ENCODE results near the gene SHF. TPM values are rescaled to one million over a fixed set of nuclear protein-coding genes. Genes with fewer than 3 reads are reported as not detected.

The SHF gene
- total and polyA plus RNA-seq, 2 of the 4 experiments (the other 2 are of a cell fraction) = 1.8 to 3.5 TPM

GRCh38 chr15:45148076-45149059 is 39.4 kb downstream of the SHF start (continued):
- no peak for TF ChIP-seq SMC3 (IDR thresholded peaks at IDR 0.05; ENCODE audit: low read depth, low read length)

- H3K9ac ChIP-seq (ENCODE audit: low read depth, low read length) = no peak overlapping the region
- BruUV-seq (replicated peaks) = no TSS peak
- no peak overlapping the region for H3K14ac ChIP-seq (replicated peaks; ENCODE audit: low read depth, low read length)
- no peak for DNase-seq
- H3K56ac ChIP-seq (ENCODE audit: extremely low read depth, insufficient read depth, low read length) = no peak overlapping the region
- dilution Hi-C loops (cut with HindIII; ENCODE audit: low sequenced_read_pairs, unreplicated experiment) (no loop called here), intact Hi-C loops (cut with micrococcal nuclease) (no loop called here), in situ Hi-C loops (cut with MboI; ENCODE audit: low sequenced_read_pairs) (no loop called here)
- H3K9me1 ChIP-seq (ENCODE audit: insufficient read depth, low read length) = no peaks in the 10 kb centered on the region
- TF ChIP-seq MXI1 (IDR thresholded peaks at IDR 0.05; ENCODE audit: borderline replicate concordance, low read depth, low read length) (no peak), USF2 (IDR thresholded peaks at IDR 0.05; ENCODE audit: low read depth, low read length) (no peak), RAD21 (IDR thresholded peaks at IDR 0.05; ENCODE audit: low read length) (no peak), CEBPB (IDR thresholded peaks at IDR 0.05; ENCODE audit: low read depth, low read length) (no peak)
- H4K91ac ChIP-seq (ENCODE audit: insufficient read depth, low read depth, low read length) = no peak overlapping the region
- no peak overlapping the region for H2BK20ac ChIP-seq (ENCODE audit: low read depth, low read length)
- WGBS, 2 experiments (ENCODE audit: extremely low coverage in 2 of 2, insufficient read length in 1 of 2) = 60% methylated on average over 1 of the region's 7 CpGs; no CpG with 5 or more reads in 1 of the 2 experiments
- H2BK5ac ChIP-seq (ENCODE audit: low read depth, low read length, poor library complexity, severe bottlenecking) = no peak overlapping the region
- H2AK9ac ChIP-seq (replicated peaks; ENCODE audit: low read depth, low read length, poor library complexity) = no peak overlapping the region
- no peaks in the 10 kb centered on the region for H4K20me1 ChIP-seq (ENCODE audit: insufficient read depth, low read length)
- ATAC-seq (ENCODE audit: low read depth) = no peak
- H3K4me3 ChIP-seq (ENCODE audit: insufficient read depth, low read depth, low read length) = no peak overlapping the region
- H3K36me3 ChIP-seq (ENCODE audit: control insufficient read depth, insufficient read depth, low read length) = no peaks in the 10 kb centered on the region
- H3K27me3 ChIP-seq (ENCODE audit: control insufficient read depth, insufficient read depth, low read length) = peaks cover 13% of the 10 kb centered on the region; the same call in 1 of the 2 replicates
- H3K79me1 ChIP-seq (ENCODE audit: low read depth in 1 of 2, low read length in 2 of 2) = no peaks in the 10 kb centered on the region
- no peak overlapping the region for H3K4ac ChIP-seq (ENCODE audit: low read depth, low read length)
- H3K27ac ChIP-seq (ENCODE audit: insufficient read depth, low read length) = no peak overlapping the region
- H3K4me2 ChIP-seq (ENCODE audit: low read depth, low read length) = no peak overlapping the region
- H3K18ac ChIP-seq (ENCODE audit: low read depth, low read length) = no peak overlapping the region
- ChIA-PET POLR2A (ENCODE audit: unreplicated experiment) (no interaction called here), CTCF (no interaction called here)
- H3K9me3 ChIP-seq (ENCODE audit: control insufficient read depth, insufficient read depth, low read length) = no peaks in the 10 kb centered on the region
- no peak overlapping the region for H2BK15ac ChIP-seq (ENCODE audit: low read depth, low read length)
- no peak overlapping the region for H2AK5ac ChIP-seq (ENCODE audit: low read depth, low read length)
- H3K4me1 ChIP-seq (ENCODE audit: control insufficient read depth, insufficient read depth, low read length) = no peaks in the 10 kb centered on the region; the same call in 1 of the 2 replicates
- H2AFZ ChIP-seq (replicated peaks; ENCODE audit: low read length, poor library complexity) = peak overlapping the region; percentile 10
- no peak overlapping the region for H4K8ac ChIP-seq (ENCODE audit: low read depth in 2 of 2, low read length in 2 of 2)
- no peak overlapping the region for H3K23ac ChIP-seq (ENCODE audit: low read depth, low read length)
- no peak overlapping the region for H2BK120ac ChIP-seq (ENCODE audit: low read depth, low read length)
- H4K5ac ChIP-seq (ENCODE audit: low read depth, low read length) = no peak overlapping the region
These were observed 40.2 kb downstream of the SHF start for GRCh38 chr15:45147606-45148005.
